ENCODE measurements around the gene NTPCR. TPM values are rescaled to one million over a fixed set of nuclear protein-coding genes. Genes with fewer than 3 reads are reported as not detected.

The NTPCR gene
- total RNA-seq, 1 donor from 2014 or later, result 41.6 TPM

- no peak for TF ChIP-seq CTCF (IDR thresholded peaks at IDR 0.05)
- intact Hi-C loops (cut with DNase I), result no loop called here
- Histone ChIP-seq H3K27ac (no peak overlapping the region), H3K4me1 (peaks cover 0 to 4% of the 10 kb centered on the region in 2 donors), H3K4me3 (no peak overlapping the region), H3K9me3 (no peaks in the 10 kb centered on the region), H3K27me3 (no peaks in the 10 kb centered on the region), H3K36me3 (peaks cover 26 to 54% of the 10 kb centered on the region in 2 donors)
- DNase-seq (ENCODE audit: low spot score in 2 of 2), result no peak
These were observed 16.3 kb downstream of the NTPCR start for GRCh38 chr1:232966663-232967062.

GRCh38 chr1:232968391-232968790 is 18.0 kb downstream of the NTPCR start:
- Histone ChIP-seq H3K4me1 (no peaks in the 10 kb centered on the region), H3K36me3 (peaks cover 39 to 68% of the 10 kb centered on the region in 2 donors), H3K27me3 (no peaks in the 10 kb centered on the region), H3K9me3 (no peaks in the 10 kb centered on the region), H3K27ac (no peak overlapping the region), H3K4me3 (no peak overlapping the region)
- intact Hi-C loops (cut with DNase I), result no loop called here
- TF ChIP-seq CTCF (IDR thresholded peaks at IDR 0.05), result no peak
- DNase-seq (ENCODE audit: low spot score in 2 of 2), result no peak

GRCh38 chr1:232968965-232969364 is 18.6 kb downstream of the NTPCR start:
- peaks cover 44 to 73% of the 10 kb centered on the region in 2 donors for H3K36me3 ChIP-seq
- DNase-seq (ENCODE audit: low spot score in 2 of 2), result no peak
- H3K4me1 ChIP-seq, result no peaks in the 10 kb centered on the region
- H3K27ac ChIP-seq, result no peak overlapping the region
- peaks cover 0 to 4% of the 10 kb centered on the region in 2 donors for H3K9me3 ChIP-seq
- no peak overlapping the region for H3K4me3 ChIP-seq
- intact Hi-C loops (cut with DNase I), result no loop called here
- TF ChIP-seq CTCF (IDR thresholded peaks at IDR 0.05), result no peak
- H3K27me3 ChIP-seq, result no peaks in the 10 kb centered on the region

- peaks cover 0 to 8% of the 10 kb centered on the region in 2 donors for H3K9me3 ChIP-seq
- intact Hi-C loops (cut with DNase I), result no loop called here
- H3K27me3 ChIP-seq, result no peaks in the 10 kb centered on the region
- no peak for DNase-seq (ENCODE audit: low spot score in 2 of 2)
- H3K4me3 ChIP-seq, result no peak overlapping the region
- no peaks in the 10 kb centered on the region for H3K4me1 ChIP-seq
- TF ChIP-seq CTCF (IDR thresholded peaks at IDR 0.05), result no peak
- peaks cover 47 to 76% of the 10 kb centered on the region in 2 donors for H3K36me3 ChIP-seq
- no peak overlapping the region for H3K27ac ChIP-seq
These were observed 19.4 kb downstream of the NTPCR start for GRCh38 chr1:232969799-232970198.

- DNase-seq (ENCODE audit: low spot score in 2 of 2), result no peak
- H3K4me3 ChIP-seq, result no peak overlapping the region
- H3K36me3 ChIP-seq, result peaks cover 47 to 72% of the 10 kb centered on the region in 2 donors
- no peak overlapping the region for H3K27ac ChIP-seq
- H3K4me1 ChIP-seq, result no peaks in the 10 kb centered on the region
- intact Hi-C loops (cut with DNase I), result no loop called here
- TF ChIP-seq CTCF (IDR thresholded peaks at IDR 0.05), result no peak
- H3K27me3 ChIP-seq, result no peaks in the 10 kb centered on the region
- H3K9me3 ChIP-seq, result peaks cover 0 to 8% of the 10 kb centered on the region in 2 donors
These were observed 20.1 kb downstream of the NTPCR start for GRCh38 chr1:232970508-232970907.

Measured in ascending aorta (tissue), 2 donors.